GM18909 (cell line): ENCODE results near the gene TAF6.

ENCODE experiments used
- ATAC-seq: cut with Tn5 transposase; IDR thresholded peaks from one replicate; pipeline ENCODE4 v1.9.1; 2021; ENCODE audit warnings: mild to moderate bottlenecking; ENCODE audit not compliant: unreplicated experiment, poor library complexity

The TAF6 gene

DNA sequence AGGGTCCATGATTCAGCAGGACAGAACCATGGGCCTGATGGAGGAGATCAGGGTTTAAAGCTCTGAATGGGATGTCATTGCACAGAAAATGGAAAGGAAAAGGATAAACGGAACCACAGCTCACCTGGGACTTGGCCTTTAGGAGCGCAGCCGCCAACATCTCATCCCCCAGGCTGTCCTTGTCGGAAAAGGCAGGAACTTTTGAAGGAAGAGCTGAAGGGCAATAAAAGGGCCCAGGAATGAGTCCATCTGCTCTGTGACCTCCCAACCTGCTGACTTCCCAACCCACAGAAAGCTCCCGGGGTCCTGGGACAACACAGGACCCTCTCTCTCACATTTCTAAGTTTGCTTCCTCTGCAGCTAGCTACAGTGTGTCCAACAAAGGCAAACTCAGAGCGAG is 43.7 kb downstream of the TAF6 start:
- no peak for ATAC-seq

DNA sequence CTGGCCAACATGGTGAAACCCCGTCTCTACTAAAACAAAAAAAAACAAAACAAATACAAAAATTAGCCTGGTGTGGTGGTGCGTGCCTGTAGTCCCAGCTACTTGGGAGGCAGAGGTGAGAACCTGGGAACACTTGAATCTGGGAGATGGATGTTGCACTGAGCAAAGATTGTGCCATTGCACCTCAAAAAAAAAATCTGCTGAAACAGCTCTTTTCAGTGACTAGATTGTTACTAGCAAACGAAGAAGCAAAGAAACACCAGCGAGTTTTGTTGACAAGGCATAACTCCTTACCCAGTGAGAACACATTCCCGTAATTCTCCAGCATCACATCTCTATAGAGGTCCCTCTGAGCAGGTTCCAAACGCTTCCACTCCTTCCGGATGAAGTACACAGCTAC is 44.3 kb downstream of the TAF6 start:
- ATAC-seq = no peak

DNA sequence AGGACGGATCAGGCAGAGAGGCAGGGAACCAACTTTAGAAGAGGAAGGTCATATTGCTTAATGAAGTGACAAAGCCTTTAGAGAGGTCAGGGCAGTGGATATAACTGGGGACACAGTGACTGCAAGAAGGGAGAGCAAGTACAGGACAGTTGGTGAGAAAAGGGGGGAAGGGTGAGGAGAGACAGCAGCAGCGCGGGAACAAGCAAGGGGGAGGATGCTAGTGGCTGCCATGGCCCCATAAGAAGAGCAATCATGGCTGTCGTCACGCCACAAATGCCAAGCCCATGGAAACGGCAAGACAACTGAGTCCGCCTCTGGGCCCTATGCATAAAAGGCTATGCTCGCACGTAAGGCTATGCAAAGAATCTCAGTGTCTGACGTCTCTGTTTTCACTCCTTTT is 46.7 kb downstream of the TAF6 start:
- no peak for ATAC-seq

DNA sequence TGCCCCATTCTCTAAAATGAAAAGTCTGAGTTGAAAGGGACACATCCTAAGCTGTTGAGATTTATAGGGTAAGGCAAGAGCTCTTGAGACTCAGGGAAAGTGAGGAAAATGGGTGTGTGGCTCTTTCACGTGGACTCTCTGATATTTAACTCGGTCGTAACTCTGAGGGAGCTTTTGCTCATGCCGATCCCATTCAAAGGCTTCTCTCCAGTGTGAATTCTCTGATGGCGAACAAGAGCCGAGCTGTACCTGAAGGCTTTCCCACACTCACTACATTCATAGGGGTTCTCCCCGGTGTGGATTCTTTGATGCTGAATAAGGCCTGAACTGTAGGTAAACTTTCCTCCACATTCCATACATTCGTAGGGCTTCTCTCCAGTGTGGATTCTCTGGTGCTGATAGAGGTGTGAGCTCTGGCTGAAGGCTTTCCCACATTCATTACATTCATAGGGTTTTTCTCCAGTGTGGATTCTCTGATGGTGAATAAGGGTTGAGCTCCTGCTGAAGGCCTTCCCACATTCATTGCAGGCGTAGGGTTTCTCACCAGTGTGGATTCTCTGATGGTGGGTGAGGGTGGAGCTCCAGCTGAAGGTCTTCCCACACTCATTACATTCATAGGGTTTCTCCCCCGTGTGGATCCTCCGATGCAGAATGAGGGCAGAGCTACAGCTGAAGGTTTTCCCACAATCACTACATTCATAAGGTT is 48.0 kb downstream of the TAF6 start:
- no peak for ATAC-seq

DNA sequence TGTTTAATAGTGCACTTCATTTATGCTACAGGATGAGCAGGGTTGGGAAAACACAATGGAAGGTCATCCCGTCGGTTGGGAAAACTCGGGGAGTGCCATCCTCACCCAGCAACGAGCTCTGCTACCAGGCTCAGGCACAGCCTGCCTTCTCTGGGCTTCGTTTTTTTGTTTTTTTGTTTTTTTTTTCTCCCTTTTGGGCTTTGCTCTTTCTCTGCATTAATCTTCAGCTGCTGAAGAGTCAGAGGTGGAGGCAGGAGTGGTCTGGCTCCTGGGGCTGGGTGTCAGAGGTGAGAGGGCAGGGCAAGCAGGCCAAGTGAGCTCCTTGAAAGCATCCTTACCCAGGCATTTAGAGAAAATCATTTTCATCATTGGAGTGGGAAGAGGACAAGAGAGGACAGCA is 49.2 kb downstream of the TAF6 start:
- no peak for ATAC-seq

DNA sequence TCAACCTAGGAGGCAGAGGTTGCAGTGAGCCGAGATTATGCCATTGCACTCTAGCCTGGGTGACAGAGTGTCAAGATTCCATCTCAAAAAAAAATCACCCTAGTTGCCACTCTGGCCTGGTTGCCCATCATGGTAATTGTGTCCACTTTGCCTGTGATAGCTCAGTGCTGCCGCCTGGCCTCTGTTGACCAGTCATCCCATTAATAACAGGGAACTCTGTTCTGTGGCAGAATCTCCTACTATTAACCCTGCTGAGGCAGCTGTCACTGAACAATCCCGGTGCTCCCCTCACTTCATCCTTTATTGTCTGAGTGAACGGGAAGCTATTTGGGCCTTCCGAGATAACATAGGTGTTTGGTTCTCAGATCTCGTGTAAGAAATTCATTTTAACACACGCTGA is 52.2 kb downstream of the TAF6 start:
- no peak for ATAC-seq

DNA sequence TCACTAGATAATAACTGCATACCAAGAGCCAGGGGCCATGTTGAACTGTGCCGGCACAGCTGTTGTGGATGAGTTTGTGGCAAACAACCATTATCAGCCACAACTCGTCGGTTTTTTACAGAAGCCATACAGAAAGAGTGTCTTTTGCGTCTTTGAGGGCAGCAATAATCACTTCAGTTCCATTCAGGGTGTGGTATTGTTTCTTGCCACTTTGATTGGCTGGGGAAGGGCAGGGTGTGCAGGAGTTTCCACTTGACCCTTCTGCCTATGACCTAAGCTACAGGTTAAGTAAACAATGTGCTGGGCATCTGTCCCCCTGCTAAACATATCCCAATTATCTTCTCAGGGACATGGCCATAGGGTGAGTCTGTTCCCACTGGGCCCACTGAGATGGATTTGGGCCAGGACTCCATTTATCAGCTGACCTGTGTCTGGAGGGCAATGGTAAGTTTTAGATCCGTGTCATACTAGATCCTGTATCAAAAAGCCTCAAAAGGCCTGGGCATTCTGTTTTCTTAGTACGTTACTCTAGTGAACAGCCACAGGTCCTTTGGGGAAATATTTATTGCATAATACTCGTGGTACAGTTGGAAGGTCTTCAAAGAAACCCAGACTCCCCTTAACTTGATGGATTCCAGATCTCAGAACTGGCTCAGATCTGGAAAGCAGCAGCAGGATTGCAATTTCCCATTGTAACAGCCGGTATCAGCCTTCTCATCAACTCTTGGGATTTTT is 53.5 kb downstream of the TAF6 start:
- ATAC-seq = no peak

DNA sequence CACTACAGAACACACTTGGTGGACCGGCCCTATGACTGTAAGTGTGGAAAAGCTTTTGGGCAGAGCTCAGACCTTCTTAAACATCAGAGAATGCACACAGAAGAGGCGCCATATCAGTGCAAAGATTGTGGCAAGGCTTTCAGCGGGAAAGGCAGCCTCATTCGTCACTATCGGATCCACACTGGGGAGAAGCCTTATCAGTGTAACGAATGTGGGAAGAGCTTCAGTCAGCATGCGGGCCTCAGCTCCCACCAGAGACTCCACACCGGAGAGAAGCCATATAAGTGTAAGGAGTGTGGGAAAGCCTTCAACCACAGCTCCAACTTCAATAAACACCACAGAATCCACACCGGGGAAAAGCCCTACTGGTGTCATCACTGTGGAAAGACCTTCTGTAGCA is 55.0 kb downstream of the TAF6 start:
- ATAC-seq = no peak

DNA sequence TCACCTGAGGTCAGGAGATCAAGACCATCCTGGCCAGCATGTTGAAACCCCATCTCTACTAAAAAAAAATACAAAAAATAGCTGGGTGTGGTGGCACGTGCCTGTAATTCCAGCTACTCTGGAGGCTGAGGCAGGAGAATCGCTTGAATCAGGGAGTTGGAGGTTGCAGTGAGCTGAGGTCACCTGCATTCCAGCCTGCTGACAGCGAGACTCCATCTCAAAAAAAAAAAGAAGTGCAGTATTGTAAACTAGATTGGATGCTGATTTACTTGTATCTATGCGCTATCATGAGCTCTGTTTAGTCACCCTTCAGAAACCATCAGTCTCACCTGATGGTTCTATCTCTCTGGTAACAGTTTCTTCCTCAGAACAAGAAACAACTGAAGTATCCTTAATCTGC is 55.8 kb downstream of the TAF6 start:
- ATAC-seq = no peak

DNA sequence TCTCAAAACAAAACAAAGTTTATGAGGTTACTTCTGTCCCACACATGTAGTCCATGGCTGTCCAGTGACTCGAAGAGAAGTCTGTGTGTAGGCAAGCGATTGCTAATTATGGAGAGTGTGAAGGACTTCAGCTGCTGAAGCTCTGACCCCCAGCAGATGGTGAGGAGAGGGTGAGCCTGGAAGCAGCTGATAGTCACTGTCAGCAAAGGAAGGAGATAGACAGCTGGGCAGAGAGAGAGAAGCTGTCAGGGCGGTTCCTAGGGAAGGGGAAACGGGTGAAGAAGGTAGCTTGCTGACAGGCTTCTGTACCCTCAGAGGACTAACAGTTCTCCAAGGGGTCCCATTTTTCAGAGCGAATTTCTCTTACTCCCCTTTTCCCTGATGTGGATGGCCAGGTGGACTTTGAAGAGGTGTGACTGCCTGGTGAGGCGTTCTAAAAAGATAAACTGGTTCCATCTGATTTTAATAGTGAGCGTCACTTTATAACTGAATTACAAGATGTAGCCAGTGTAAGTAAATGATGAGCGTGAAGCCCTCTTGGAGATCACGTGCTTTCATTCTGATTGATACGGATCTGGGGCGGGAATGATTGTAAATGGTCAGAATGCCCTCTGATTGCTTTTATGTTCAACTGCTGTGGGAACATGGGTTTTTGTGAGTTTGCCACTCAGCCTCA is 57.5 kb downstream of the TAF6 start:
- no peak for ATAC-seq

DNA sequence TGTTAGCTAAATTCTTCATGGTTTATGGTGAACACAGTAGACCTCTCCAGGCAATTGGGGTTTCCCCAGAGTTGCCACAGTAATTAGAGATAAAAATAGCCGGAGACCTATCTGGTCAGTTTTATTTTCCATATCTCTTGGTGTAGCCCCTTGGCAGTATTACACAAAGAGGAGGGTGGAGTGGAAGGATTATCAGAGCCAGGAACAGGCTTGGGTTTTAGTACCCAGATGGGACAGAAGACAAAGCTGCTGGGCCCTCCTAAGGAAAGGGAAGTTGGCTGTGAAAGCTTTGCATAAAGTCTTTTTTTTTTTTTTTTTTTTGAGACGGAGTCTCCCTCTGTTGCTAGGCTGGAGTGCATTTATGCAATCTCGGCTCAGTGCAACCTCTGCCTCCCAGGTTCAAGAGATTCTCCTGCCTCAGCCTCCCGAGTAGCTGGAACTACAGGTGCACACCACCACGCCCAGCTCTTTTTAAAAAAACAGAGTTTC is 59.9 kb downstream of the TAF6 start:
- no peak for ATAC-seq
